Calu3 (cell line): ENCODE data around the gene IL13RA1. TPM values are rescaled to one million over a fixed set of nuclear protein-coding genes. Genes with fewer than 3 reads are reported as not detected.

ENCODE experiments used
- BruUV-seq: library from RNA; stranded (reverse); fragments of 400-500 nt; replicated peaks from 2 replicates; lab custom pipeline; 2021; lab: Mats Ljungman, UMichigan
- CTCF ChIA-PET: fragments of 300-600 bp; sonication (Branson Sonifier 250); formaldehyde crosslinking; loops from one replicate; lab custom pipeline; 2022; ENCODE audit warnings: antibody characterized with exemption; lab: Charles Lee
- DNase-seq: peaks from one replicate; pipeline ENCODE4 v3.0.0; 2022
- H3K27ac Mint-ChIP-seq: one replicate; pipeline ENCODE4 v1.8.0; 2022; ENCODE audit warnings: mixed read lengths; ENCODE audit not compliant: unreplicated experiment
- H3K27me3 Mint-ChIP-seq: one replicate; pipeline ENCODE4 v1.8.0; 2022; ENCODE audit warnings: mixed read lengths; ENCODE audit not compliant: unreplicated experiment
- H3K36me3 Mint-ChIP-seq: one replicate; pipeline ENCODE4 v1.8.0; 2022; ENCODE audit warnings: mild to moderate bottlenecking, moderate library complexity, mixed read lengths; ENCODE audit not compliant: insufficient read depth, unreplicated experiment
- H3K4me1 Mint-ChIP-seq: one replicate; pipeline ENCODE4 v1.8.0; 2022; ENCODE audit warnings: mild to moderate bottlenecking, low read depth, mixed read lengths; ENCODE audit not compliant: unreplicated experiment
- H3K4me3 Mint-ChIP-seq: one replicate; pipeline ENCODE4 v1.8.0; 2022; ENCODE audit warnings: mild to moderate bottlenecking, low read depth, moderate library complexity, mixed read lengths; ENCODE audit not compliant: unreplicated experiment
- H3K9me3 Mint-ChIP-seq: one replicate; pipeline ENCODE4 v1.8.0; 2022; ENCODE audit warnings: low read depth, mixed read lengths; ENCODE audit not compliant: unreplicated experiment
- intact Hi-C: fragments of 100-400 bp; cut with micrococcal nuclease; formaldehyde crosslinking; loops from one replicate; pipeline ENCODE4 v1.10.0; 2022; ENCODE audit not compliant: unreplicated experiment
- total RNA-seq: library from RNA; stranded (reverse); gene quantifications from 2 replicates; pipeline ENCODE4 v1.2.3, GENCODE V29; 2022
- TF ChIP-seq, protein P1 (sequence below): fragments of 200-600 bp; IDR thresholded peaks from one replicate; pipeline ENCODE4 v1.8.0; 2022; ENCODE audit warnings: antibody characterized with exemption; ENCODE audit not compliant: unreplicated experiment

IL13RA1 gene
- total RNA-seq, 1 experiment from 2014 or later: 67.8 TPM

DNA sequence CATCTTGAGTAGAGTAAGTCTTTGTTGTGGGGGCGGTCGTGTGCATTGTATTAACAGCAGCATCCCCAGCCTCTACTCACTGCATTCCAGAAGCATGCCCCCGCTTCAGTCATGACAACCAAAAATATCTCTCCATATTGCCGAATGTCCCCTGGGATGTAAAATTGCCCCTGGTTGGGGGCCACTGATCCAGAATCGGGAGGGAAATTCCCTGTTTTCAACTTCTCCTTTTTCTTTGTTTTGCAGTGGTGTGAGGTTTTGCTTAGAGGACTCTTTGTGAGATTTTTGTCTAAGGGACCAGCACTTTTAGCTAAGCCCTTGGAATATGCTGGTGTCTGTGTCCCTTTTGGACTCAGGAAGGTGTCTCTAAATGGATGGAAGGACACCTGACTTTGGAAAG is 3.0 kb upstream of the IL13RA1 start:
- TF ChIP-seq, protein P1, sequence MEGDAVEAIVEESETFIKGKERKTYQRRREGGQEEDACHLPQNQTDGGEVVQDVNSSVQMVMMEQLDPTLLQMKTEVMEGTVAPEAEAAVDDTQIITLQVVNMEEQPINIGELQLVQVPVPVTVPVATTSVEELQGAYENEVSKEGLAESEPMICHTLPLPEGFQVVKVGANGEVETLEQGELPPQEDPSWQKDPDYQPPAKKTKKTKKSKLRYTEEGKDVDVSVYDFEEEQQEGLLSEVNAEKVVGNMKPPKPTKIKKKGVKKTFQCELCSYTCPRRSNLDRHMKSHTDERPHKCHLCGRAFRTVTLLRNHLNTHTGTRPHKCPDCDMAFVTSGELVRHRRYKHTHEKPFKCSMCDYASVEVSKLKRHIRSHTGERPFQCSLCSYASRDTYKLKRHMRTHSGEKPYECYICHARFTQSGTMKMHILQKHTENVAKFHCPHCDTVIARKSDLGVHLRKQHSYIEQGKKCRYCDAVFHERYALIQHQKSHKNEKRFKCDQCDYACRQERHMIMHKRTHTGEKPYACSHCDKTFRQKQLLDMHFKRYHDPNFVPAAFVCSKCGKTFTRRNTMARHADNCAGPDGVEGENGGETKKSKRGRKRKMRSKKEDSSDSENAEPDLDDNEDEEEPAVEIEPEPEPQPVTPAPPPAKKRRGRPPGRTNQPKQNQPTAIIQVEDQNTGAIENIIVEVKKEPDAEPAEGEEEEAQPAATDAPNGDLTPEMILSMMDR: no peak
- intact Hi-C loops: loop anchor here (10.0 kb wide), 1 partner anchor 60 kb away; no protein-coding TSS in a partner anchor
- no peak for DNase-seq
- peaks cover 42% of the 10 kb centered on the region for H3K4me1 Mint-ChIP-seq
- H3K27me3 Mint-ChIP-seq: no peaks in the 10 kb centered on the region
- peaks cover 24% of the 10 kb centered on the region for H3K36me3 Mint-ChIP-seq
- H3K27ac Mint-ChIP-seq: no peak overlapping the region
- no peak overlapping the region for H3K4me3 Mint-ChIP-seq
- CTCF ChIA-PET: interaction anchor here (1.0 kb wide), 1 partner anchor 123 kb away, joined by 4 read pairs; no protein-coding TSS in a partner anchor
- H3K9me3 Mint-ChIP-seq: no peaks in the 10 kb centered on the region
- no TSS peak for BruUV-seq

DNA sequence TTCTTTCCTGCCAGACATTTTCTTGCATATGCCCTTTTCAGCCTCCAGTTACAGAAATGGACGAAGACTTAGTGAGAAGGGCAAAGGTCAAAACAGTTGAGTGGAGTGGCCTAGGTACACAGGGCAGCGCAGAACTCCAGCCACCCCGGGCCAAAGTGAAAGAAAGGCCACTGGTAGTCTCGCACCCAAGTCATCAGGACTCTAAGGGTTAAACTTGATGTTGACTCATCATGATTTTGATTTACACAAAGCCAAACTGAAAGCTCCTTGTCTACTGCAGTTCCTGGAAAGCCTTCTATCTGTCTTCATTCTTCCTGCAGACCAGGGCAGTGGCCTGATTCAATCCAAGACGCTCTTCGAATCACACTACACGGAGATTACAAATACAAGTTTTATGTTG is 2.6 kb upstream of the IL13RA1 start:
- no peak for DNase-seq
- CTCF ChIA-PET: interaction anchor here (1.0 kb wide), 1 partner anchor 123 kb away, joined by 4 read pairs; no protein-coding TSS in a partner anchor
- TF ChIP-seq, protein P1: no peak
- Mint-ChIP-seq H3K27me3 (no peaks in the 10 kb centered on the region), H3K4me1 (peaks cover 42% of the 10 kb centered on the region), H3K9me3 (no peaks in the 10 kb centered on the region), H3K4me3 (peak overlapping the region; percentile 10), H3K27ac (no peak overlapping the region), H3K36me3 (peaks cover 24% of the 10 kb centered on the region)
- BruUV-seq: no TSS peak
- intact Hi-C loops: loop anchor here (5.0 to 10.0 kb wide), 2 partner anchors 60 to 82 kb away; no protein-coding TSS in a partner anchor

DNA sequence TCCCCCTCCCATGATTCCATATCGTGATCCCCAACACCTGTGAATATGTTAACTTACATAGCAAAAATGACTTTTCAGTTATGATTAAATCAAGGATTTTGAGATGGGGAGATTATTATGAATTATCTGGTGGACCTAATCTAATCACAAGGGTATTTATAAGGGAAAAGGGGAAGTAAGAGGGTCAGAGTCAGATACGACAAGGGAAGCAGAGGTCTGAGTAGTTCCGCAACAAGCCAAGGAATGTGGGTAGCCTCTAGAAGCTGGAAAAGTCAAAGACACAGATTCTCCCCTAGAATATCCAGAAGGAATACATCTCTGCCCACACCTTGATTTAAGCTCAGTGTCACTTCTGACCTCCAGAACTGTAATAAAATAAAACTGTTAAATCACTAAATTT is 1.0 kb upstream of the IL13RA1 start:
- TF ChIP-seq, protein P1: no peak
- Mint-ChIP-seq H3K36me3 (peaks cover 24% of the 10 kb centered on the region), H3K9me3 (no peaks in the 10 kb centered on the region), H3K27me3 (no peaks in the 10 kb centered on the region), H3K4me1 (peaks cover 55% of the 10 kb centered on the region), H3K4me3 (peak overlapping the region; percentile 82), H3K27ac (peak overlapping the region; percentile 94)
- intact Hi-C loops: loop anchor here (5.0 to 10.0 kb wide), 2 partner anchors 62 to 84 kb away; no protein-coding TSS in a partner anchor
- DNase-seq: no peak
- CTCF ChIA-PET: no interaction called here
- BruUV-seq: TSS peak; percentile 70

DNA sequence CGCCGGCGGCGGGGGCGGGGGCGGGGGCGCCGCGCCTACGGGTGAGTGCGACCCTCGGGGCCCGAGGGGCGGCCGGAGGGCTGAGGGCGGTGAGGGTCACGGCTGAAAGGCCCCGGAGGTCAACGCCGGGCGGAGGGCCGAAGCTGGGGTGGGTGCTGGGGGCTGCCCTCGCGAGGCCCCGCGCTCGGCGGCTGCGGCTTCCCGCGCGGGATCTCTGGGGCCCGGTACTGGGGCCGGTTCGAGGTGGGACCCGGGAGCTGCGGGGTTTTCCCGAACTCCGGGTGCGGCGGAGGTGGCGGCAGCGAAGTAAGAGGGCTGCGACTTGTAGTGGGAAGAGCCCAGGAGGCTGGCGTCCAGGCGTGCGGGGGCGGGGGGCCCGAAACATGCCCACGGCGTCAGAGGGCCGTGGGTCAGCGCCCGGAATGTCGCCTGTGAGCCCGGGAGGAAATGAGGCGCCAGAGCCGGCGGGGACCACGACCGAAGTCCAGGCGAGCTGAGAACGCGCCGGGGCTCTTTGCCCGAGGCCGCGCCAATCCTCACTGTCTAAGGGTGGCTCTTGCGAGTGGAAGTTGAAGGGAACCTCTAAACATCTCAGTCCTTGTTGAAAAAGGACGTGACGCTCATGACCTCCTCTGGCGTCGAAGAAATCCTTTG is 407 bp downstream of the IL13RA1 start:
- intact Hi-C loops: loop anchor here (5.0 to 10.0 kb wide), 2 partner anchors 63 to 86 kb away; no protein-coding TSS in a partner anchor
- DNase-seq: peak; percentile 42
- H3K9me3 Mint-ChIP-seq: no peaks in the 10 kb centered on the region
- BruUV-seq: no TSS peak
- H3K36me3 Mint-ChIP-seq: peaks cover 24% of the 10 kb centered on the region
- CTCF ChIA-PET: interaction anchor here (1.4 kb wide), 1 partner anchor 84 kb away, joined by 5 read pairs; no protein-coding TSS in a partner anchor
- peak overlapping the region; percentile 90 for H3K27ac Mint-ChIP-seq
- peak overlapping the region; percentile 82 for H3K4me3 Mint-ChIP-seq
- H3K27me3 Mint-ChIP-seq: no peaks in the 10 kb centered on the region
- peaks cover 55% of the 10 kb centered on the region for H3K4me1 Mint-ChIP-seq
- TF ChIP-seq, protein P1: no peak
